ENCODE results near the gene TMEM201.
"Not testable (repeated sequence)": the region's sequence is repeated elsewhere in the genome, so short reads cannot be mapped to it uniquely, and the experiment has no call there.

The TMEM201 gene

GRCh38 chr1:9588551-9589143 is at the start of gene TMEM201:
Gene TMEM201 (plus strand): TSS chr1:9588911. CDS start chr1:9588931, 20 bp downstream.
- no peak for DNase-seq (ENCODE audit: low read depth, low spot score)

- DNase-seq (ENCODE audit: low read depth, low spot score) = peak; percentile 71
Measured at GRCh38 chr1:9539165-9539828, 49.4 kb upstream of the TMEM201 start, which contains the start of gene SLC25A33. Gene SLC25A33 (plus strand): TSS chr1:9539465. CDS start chr1:9539692, 227 bp downstream.

- DNase-seq (ENCODE audit: low read depth, low spot score) = no peak
Measured at GRCh38 chr1:9539829-9540550, 48.7 kb upstream of the TMEM201 start.

- DNase-seq (ENCODE audit: low read depth, low spot score) = no peak
Measured at GRCh38 chr1:9542430-9542829, 46.3 kb upstream of the TMEM201 start.

- no peak for DNase-seq (ENCODE audit: low read depth, low spot score)
Measured at GRCh38 chr1:9544926-9545325, 43.8 kb upstream of the TMEM201 start.

- no peak for DNase-seq (ENCODE audit: low read depth, low spot score)
Measured at GRCh38 chr1:9549955-9550546, 38.7 kb upstream of the TMEM201 start.

- DNase-seq (ENCODE audit: low read depth, low spot score) = no peak
Measured at GRCh38 chr1:9551984-9552383, 36.7 kb upstream of the TMEM201 start.

- no peak for DNase-seq (ENCODE audit: low read depth, low spot score)
Measured at GRCh38 chr1:9553736-9554144, 35.0 kb upstream of the TMEM201 start.

- DNase-seq (ENCODE audit: low read depth, low spot score) = no peak
Measured at GRCh38 chr1:9555942-9556341, 32.8 kb upstream of the TMEM201 start.

- no peak for DNase-seq (ENCODE audit: low read depth, low spot score)
Measured at GRCh38 chr1:9557624-9558023, 31.1 kb upstream of the TMEM201 start.

GRCh38 chr1:9558271-9558945 is 30.3 kb upstream of the TMEM201 start:
- DNase-seq (ENCODE audit: low read depth, low spot score) = no peak

- DNase-seq (ENCODE audit: low read depth, low spot score) = no peak
Measured at GRCh38 chr1:9558946-9559545, 29.7 kb upstream of the TMEM201 start.

- no peak for DNase-seq (ENCODE audit: low read depth, low spot score)
Measured at GRCh38 chr1:9559673-9560072, 29.0 kb upstream of the TMEM201 start.

GRCh38 chr1:9560090-9560489 is 28.6 kb upstream of the TMEM201 start:
- not testable (repeated sequence) for DNase-seq (ENCODE audit: low read depth, low spot score)

GRCh38 chr1:9561429-9561828 is 27.3 kb upstream of the TMEM201 start:
- no peak for DNase-seq (ENCODE audit: low read depth, low spot score)

- no peak for DNase-seq (ENCODE audit: low read depth, low spot score)
Measured at GRCh38 chr1:9569267-9569666, 19.4 kb upstream of the TMEM201 start.

GRCh38 chr1:9570886-9571529 is 17.7 kb upstream of the TMEM201 start:
- DNase-seq (ENCODE audit: low read depth, low spot score) = not testable (repeated sequence)

GRCh38 chr1:9573723-9574122 is 15.0 kb upstream of the TMEM201 start:
- no peak for DNase-seq (ENCODE audit: low read depth, low spot score)

GRCh38 chr1:9575486-9575885 is 13.2 kb upstream of the TMEM201 start:
- DNase-seq (ENCODE audit: low read depth, low spot score) = no peak

- DNase-seq (ENCODE audit: low read depth, low spot score) = no peak
Measured at GRCh38 chr1:9576903-9577302, 11.8 kb upstream of the TMEM201 start.

GRCh38 chr1:9577423-9577822 is 11.3 kb upstream of the TMEM201 start:
- DNase-seq (ENCODE audit: low read depth, low spot score) = no peak

Data from iPS DF 19.7 (cell line).